ENCODE data around the gene CCL22. TPM values are rescaled to one million over a fixed set of nuclear protein-coding genes. Genes with fewer than 3 reads are reported as not detected.

The CCL22 gene
- total and polyA plus RNA-seq, 2 experiments from 2014 or later = 0.19 TPM; not detected in 1

DNA sequence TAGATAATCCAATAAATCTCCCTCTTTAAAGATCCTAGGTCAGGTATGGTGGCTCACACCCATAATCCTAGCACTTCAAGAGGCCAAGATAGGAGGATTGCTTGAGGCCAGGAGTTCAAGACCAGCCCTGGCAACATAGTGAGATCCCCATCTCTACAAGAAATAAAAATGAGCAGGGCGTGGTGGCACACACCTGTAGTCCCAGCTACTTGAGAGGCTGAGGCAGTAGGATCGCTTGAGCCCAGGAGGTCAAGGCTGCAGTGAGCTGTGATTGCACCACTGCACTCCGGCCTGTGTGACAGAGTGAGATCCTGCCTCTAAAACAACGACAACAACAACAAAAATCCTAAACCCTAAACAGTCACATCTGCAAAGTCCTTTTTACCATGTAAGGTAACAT is 2.0 kb upstream of the CCL22 start (continued):
- TF ChIP-seq, protein P1, sequence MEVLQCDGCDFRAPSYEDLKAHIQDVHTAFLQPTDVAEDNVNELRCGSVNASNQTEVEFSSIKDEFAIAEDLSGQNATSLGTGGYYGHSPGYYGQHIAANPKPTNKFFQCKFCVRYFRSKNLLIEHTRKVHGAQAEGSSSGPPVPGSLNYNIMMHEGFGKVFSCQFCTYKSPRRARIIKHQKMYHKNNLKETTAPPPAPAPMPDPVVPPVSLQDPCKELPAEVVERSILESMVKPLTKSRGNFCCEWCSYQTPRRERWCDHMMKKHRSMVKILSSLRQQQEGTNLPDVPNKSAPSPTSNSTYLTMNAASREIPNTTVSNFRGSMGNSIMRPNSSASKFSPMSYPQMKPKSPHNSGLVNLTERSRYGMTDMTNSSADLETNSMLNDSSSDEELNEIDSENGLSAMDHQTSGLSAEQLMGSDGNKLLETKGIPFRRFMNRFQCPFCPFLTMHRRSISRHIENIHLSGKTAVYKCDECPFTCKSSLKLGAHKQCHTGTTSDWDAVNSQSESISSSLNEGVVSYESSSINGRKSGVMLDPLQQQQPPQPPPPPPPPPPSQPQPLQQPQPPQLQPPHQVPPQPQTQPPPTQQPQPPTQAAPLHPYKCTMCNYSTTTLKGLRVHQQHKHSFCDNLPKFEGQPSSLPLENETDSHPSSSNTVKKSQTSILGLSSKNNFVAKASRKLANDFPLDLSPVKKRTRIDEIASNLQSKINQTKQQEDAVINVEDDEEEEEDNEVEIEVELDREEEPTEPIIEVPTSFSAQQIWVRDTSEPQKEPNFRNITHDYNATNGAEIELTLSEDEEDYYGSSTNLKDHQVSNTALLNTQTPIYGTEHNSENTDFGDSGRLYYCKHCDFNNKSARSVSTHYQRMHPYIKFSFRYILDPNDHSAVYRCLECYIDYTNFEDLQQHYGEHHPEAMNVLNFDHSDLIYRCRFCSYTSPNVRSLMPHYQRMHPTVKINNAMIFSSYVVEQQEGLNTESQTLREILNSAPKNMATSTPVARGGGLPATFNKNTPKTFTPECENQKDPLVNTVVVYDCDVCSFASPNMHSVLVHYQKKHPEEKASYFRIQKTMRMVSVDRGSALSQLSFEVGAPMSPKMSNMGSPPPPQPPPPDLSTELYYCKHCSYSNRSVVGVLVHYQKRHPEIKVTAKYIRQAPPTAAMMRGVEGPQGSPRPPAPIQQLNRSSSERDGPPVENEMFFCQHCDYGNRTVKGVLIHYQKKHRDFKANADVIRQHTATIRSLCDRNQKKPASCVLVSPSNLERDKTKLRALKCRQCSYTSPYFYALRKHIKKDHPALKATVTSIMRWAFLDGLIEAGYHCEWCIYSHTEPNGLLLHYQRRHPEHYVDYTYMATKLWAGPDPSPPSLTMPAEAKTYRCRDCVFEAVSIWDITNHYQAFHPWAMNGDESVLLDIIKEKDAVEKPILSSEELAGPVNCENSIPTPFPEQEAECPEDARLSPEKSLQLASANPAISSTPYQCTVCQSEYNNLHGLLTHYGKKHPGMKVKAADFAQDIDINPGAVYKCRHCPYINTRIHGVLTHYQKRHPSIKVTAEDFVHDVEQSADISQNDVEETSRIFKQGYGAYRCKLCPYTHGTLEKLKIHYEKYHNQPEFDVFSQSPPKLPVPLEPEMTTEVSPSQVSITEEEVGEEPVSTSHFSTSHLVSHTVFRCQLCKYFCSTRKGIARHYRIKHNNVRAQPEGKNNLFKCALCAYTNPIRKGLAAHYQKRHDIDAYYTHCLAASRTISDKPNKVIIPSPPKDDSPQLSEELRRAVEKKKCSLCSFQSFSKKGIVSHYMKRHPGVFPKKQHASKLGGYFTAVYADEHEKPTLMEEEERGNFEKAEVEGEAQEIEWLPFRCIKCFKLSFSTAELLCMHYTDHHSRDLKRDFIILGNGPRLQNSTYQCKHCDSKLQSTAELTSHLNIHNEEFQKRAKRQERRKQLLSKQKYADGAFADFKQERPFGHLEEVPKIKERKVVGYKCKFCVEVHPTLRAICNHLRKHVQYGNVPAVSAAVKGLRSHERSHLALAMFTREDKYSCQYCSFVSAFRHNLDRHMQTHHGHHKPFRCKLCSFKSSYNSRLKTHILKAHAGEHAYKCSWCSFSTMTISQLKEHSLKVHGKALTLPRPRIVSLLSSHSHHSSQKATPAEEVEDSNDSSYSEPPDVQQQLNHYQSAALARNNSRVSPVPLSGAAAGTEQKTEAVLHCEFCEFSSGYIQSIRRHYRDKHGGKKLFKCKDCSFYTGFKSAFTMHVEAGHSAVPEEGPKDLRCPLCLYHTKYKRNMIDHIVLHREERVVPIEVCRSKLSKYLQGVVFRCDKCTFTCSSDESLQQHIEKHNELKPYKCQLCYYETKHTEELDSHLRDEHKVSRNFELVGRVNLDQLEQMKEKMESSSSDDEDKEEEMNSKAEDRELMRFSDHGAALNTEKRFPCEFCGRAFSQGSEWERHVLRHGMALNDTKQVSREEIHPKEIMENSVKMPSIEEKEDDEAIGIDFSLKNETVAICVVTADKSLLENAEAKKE (CRISPR knock-in tag; IDR thresholded peaks at IDR 0.05) = no peak
- TF ChIP-seq CREB1 (CRISPR knock-in tag; IDR thresholded peaks at IDR 0.05; ENCODE audit: low read depth) (no peak), POLR2AphosphoS5 (IDR thresholded peaks at IDR 0.05; ENCODE audit: low read depth) (no peak)
- TF ChIP-seq, protein P2, sequence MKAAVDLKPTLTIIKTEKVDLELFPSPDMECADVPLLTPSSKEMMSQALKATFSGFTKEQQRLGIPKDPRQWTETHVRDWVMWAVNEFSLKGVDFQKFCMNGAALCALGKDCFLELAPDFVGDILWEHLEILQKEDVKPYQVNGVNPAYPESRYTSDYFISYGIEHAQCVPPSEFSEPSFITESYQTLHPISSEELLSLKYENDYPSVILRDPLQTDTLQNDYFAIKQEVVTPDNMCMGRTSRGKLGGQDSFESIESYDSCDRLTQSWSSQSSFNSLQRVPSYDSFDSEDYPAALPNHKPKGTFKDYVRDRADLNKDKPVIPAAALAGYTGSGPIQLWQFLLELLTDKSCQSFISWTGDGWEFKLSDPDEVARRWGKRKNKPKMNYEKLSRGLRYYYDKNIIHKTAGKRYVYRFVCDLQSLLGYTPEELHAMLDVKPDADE (IDR thresholded peaks at IDR 0.05) = no peak

DNA sequence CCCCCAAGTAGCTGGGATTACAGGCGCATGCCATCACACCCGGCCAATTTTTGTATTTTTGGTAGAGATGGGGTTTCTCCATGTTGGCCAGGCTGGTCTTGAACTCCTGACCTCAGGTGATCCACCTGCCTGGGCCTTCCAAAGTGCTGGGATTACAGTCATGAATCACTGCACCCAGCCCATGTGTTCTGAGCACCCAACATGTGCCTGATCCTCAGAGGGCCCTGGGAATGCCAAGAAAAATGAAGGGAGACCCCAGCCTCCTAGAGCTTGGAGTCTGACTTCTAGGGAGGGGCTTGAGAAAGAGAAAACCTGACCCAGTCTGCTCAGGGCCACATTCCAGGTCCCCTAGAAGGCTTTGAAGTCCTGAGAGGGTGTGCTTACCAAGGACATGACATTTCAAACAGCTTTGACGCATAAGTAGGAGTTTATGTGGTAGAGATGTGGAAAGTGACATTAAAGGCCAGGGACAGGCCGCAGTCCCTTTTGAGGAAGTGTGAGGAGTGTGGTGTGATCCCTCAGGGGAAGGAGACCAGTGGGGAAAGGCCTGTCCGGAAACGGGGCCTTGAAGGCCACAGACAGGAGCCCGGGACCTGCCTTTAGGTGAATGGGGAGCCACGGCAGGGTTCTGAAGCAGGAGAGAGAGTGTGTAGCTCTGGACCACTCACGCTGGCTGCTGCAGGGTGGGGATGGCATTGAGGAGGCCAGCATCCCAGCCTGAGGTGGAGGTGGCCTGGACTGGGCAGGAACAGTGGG is 1.1 kb upstream of the CCL22 start:
- Mint-ChIP-seq H3K27me3 (ENCODE audit: insufficient read depth, low read depth, poor library complexity) (peaks cover 12% of the 10 kb centered on the region), H3K27ac (no peak overlapping the region), H3K36me3 (ENCODE audit: low read depth) (no peaks in the 10 kb centered on the region), H3K9me3 (no peaks in the 10 kb centered on the region), H3K4me3 (no peak overlapping the region), H3K4me1 (peaks cover 6% of the 10 kb centered on the region; the same call in 1 of the 3 replicates)
- no peaks in the 10 kb centered on the region for H4K20me1 ChIP-seq (replicated peaks; ENCODE audit: insufficient read depth)
- H2AFZ ChIP-seq = no peak overlapping the region
- H3K79me2 ChIP-seq (replicated peaks; ENCODE audit: insufficient read depth) = no peaks in the 10 kb centered on the region
- no peaks in the 10 kb centered on the region for H3K36me3 ChIP-seq (ENCODE audit: insufficient read depth)
- H3K4me1 ChIP-seq (ENCODE audit: insufficient read depth) = no peaks in the 10 kb centered on the region
- DNase-seq (ENCODE audit: low spot score) (no peak), ATAC-seq (no peak)
- H3K27me3 ChIP-seq (ENCODE audit: insufficient read depth) = no peaks in the 10 kb centered on the region
- no peak overlapping the region for H3K4me3 ChIP-seq
- H3K27ac ChIP-seq (ENCODE audit: low read depth) = no peak overlapping the region
- no peaks in the 10 kb centered on the region for H3K9me2 ChIP-seq (ENCODE audit: insufficient read depth)
- H3F3A ChIP-seq (replicated peaks; ENCODE audit: low read depth) = no peaks in the 10 kb centered on the region
- H3K4me2 ChIP-seq = no peak overlapping the region
- TF ChIP-seq, protein P3, sequence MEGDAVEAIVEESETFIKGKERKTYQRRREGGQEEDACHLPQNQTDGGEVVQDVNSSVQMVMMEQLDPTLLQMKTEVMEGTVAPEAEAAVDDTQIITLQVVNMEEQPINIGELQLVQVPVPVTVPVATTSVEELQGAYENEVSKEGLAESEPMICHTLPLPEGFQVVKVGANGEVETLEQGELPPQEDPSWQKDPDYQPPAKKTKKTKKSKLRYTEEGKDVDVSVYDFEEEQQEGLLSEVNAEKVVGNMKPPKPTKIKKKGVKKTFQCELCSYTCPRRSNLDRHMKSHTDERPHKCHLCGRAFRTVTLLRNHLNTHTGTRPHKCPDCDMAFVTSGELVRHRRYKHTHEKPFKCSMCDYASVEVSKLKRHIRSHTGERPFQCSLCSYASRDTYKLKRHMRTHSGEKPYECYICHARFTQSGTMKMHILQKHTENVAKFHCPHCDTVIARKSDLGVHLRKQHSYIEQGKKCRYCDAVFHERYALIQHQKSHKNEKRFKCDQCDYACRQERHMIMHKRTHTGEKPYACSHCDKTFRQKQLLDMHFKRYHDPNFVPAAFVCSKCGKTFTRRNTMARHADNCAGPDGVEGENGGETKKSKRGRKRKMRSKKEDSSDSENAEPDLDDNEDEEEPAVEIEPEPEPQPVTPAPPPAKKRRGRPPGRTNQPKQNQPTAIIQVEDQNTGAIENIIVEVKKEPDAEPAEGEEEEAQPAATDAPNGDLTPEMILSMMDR (conservative IDR thresholded peaks at IDR 0.05; ENCODE audit: low read depth in 2 of 2) = no peak
- TF ChIP-seq, protein P4, sequence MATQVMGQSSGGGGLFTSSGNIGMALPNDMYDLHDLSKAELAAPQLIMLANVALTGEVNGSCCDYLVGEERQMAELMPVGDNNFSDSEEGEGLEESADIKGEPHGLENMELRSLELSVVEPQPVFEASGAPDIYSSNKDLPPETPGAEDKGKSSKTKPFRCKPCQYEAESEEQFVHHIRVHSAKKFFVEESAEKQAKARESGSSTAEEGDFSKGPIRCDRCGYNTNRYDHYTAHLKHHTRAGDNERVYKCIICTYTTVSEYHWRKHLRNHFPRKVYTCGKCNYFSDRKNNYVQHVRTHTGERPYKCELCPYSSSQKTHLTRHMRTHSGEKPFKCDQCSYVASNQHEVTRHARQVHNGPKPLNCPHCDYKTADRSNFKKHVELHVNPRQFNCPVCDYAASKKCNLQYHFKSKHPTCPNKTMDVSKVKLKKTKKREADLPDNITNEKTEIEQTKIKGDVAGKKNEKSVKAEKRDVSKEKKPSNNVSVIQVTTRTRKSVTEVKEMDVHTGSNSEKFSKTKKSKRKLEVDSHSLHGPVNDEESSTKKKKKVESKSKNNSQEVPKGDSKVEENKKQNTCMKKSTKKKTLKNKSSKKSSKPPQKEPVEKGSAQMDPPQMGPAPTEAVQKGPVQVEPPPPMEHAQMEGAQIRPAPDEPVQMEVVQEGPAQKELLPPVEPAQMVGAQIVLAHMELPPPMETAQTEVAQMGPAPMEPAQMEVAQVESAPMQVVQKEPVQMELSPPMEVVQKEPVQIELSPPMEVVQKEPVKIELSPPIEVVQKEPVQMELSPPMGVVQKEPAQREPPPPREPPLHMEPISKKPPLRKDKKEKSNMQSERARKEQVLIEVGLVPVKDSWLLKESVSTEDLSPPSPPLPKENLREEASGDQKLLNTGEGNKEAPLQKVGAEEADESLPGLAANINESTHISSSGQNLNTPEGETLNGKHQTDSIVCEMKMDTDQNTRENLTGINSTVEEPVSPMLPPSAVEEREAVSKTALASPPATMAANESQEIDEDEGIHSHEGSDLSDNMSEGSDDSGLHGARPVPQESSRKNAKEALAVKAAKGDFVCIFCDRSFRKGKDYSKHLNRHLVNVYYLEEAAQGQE (IDR thresholded peaks at IDR 0.05; ENCODE audit: unreplicated experiment) = no peak

Data from GM23338 (cell line).